Inflammatory macrophage (primary cell): Measurements from ENCODE around the gene NKAIN2.

Source experiments
- DNase-seq, 2 donors: peaks; one replicate each; pipeline ENCODE4 v3.0.0-alpha.2; 2020 to 2022

The NKAIN2 gene

DNA sequence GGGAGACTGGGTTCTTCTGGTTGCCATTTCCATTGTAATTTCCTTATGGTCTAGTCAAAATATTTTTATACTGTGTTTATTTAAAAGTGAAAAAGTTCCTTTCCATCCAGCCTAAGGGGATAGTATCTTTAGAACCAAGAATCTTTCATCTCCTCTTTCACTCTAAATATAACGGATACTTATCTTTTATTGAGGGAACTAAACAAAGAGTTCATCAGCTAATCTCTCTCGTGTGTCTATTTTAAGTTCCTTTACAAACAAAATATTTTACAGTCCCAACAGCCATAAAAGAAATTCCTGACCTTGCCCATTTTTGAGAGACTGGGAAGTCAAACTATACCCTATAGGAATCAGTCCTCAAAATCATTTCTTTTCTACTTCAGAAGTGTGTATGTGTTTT lies 232.7 kb downstream of the NKAIN2 start:
- no peak for DNase-seq

DNA sequence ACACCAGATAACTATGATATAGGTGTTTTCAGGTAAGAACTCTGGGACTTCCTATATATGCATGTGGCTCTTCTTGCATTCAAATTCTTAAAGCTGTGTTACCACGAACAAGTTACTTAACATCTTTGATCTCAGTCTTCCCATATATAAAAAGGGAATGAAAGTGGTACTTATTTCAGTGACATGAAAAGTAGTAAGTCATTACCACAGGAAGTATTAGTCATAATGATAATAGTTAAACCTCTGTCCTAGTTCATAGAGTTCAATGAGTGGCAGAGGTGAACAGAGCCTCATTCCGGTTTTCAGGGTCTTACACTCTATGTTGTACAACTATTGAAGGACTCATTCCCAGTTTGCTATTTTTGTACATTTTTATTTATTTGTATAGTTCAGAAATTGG lies 237.0 kb downstream of the NKAIN2 start:
- peak in 1 of 2 donors; percentile 4 for DNase-seq

DNA sequence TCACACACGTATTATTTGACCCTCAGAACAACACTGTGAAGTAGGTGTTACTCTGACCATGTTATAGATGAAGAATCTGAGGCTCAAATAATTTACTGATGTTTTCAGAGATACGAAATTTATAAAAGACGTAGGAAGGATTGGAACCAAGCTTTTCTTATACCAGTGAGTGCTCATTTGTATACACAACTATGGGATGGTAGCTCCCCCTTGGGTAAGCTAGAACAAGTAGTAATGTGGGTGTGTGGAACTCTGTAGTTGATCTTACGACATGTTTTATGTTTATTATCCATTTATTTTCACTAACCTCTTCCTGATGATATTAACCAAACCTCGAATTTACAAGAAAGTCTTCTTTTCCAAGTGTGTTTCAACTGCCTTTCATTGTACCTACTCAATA lies 248.5 kb downstream of the NKAIN2 start:
- DNase-seq = no peak

DNA sequence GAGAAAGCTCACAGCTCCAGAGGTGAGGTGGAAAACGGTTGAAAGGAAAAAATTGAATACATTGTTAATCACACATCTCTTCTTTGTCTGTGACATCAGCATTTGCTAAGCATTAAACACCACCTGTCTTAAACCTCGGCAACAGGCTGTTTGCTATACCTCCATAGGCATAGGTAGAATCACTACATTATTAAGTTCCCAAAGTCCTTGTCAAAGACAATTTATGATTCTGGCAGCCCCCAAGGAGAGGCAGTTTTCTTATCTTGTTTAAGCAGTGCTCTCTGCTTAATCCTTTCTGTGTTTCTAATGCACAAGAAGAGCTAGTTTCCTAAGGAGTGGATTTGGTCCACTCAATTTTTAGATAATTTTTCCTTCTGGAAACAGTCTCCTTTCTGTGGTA lies 249.7 kb downstream of the NKAIN2 start:
- DNase-seq = no peak

DNA sequence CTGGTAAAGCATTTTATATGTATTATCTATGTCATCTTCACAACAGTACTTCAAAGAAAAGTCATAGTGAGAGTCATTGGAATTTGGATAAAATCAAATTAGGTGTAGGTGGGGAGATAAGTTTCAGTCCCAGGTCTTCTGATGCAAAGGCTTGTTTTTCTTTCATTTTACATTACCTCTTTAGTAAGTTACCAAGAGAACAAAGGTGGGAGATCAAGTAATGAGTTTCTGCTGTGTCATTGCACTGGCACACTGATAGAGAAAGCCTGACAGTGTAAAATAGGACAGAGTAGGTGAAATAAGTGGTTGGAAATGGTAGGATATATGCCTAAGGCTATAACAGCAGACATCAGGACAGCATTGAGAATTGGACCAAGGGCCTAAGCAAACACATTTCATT lies 250.4 kb downstream of the NKAIN2 start:
- no peak for DNase-seq

DNA sequence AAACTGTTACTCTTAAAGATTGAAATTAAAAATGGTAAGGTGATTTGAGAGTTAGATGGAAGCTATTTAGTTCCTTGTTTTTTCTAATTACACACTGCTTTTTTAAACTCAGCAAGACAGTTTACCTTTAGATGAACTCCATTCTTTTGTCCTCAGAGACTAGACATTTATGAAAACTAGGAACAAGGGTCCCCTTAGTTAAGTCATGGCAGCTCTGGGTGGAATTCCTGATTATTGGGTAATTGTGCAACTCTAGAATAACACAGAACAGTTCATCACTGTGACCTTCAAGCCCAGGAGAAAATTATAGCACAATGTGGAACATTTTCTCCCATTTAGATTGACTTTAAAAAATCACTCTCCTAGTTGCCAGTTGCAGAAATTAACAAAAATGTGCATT lies 251.7 kb downstream of the NKAIN2 start:
- no peak for DNase-seq

DNA sequence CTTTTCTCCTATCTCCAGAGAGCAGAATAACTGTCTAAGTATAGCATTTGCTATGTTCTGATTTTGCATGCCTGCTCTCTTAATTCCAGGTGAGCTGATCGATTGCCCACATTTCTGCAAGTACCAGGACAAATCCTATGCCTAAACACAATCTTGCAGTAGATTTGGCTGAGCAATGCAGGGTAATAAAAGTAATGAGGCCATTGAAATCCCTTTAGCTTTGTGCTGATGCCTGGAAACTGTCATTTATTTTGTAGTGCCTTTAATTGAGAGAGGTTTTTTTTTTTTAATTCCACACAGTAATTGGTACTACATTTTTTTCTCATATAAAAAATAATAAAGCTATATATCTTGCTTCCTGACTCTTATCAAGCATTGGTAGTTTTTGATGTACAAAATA lies 252.3 kb downstream of the NKAIN2 start:
- no peak for DNase-seq

DNA sequence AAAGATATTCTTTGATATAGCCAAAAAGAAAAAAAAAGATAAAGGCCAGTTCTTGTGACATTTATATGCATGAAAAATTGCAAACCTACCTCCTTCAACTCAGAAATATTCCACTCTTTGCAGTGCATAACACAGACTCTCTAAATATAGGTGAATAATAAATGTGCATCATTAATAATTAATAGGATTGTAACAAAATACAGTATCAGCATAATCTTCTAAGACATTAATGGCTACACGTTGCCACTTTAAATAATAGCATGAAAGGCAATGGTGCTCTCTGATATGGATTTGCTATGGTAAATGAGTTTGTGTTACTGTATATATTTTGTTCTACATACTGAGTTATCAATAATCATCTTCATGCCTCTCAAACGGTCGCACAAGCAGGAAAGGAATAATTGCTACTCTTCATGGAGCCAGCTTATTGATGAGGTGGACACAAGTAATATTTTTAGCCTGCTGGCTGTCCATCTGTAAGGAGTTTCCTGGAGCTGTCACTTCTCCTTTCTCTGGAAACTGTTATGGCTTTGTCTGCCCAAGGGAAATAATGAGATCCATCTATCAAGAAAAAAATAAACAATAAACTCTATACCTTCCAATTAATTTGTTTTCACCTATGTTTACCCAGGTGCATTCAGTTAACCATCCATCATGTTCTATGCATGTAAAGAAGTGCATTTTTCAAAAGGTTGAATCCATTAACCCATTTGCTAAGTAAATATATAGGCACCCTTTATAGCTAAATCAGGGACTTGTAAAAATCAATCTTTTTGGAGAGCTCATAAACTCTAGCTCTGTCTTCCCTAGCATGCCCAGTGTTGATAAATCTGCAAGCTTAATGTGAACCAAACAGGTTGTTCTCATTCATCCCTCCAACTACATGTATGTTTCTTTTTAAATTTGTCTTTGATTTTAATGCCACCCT lies 253.0 kb downstream of the NKAIN2 start:
- no peak for DNase-seq

DNA sequence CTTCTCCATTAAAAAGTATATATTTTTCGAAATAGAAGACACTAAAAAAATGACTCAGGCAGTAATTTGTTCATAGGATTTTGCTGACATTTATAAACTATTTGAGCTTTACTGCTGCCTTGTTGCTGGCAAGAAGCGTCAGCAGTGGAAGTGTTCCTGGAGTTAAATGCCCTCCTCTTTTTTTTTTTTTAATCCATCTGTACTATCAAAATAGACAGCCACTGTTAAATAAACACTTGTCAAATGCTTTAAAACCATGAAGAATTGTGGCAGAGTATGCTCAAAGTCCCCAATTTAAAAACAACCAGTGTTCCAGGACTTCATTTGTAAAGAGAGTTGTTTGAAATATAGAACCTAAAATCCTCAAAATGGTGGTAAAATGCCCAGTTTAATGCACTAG lies 253.8 kb downstream of the NKAIN2 start:
- no peak for DNase-seq

DNA sequence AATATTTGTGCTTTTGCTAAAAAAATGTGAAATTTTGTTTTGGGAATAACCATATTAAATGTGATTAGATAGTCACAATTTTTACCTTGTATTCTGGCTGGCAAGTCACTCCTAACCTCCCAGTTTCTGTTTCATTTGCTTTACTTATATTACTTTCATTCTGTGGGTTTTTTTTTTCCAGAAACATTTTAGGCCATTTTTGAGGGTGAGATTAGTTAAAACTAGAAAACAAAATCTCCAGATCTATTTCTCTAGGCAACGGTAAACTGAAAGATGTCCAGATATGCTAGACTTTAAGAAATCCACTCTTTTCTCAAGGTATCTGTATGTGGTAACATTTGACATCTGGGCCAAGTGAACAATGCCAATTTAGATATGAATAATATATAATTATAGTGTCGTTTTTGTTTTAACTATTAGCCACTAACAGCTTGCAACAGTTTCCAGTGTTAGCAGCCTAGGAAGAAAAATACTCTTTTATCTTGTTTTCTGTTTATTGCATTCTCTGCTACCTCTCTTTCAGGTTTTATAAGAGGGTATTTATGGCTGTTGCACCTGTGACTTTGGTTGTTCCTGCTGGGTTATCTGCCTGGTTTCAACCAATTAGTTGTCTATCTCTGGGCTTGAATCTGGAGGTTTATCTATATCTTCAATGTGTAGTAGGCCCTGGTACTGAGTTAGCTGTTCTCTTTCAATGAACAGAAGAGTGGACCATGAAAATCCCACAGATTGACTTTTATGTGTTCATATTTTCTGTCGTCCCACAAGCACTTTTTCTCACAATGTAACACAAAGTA lies 260.9 kb downstream of the NKAIN2 start:
- no peak for DNase-seq

DNA sequence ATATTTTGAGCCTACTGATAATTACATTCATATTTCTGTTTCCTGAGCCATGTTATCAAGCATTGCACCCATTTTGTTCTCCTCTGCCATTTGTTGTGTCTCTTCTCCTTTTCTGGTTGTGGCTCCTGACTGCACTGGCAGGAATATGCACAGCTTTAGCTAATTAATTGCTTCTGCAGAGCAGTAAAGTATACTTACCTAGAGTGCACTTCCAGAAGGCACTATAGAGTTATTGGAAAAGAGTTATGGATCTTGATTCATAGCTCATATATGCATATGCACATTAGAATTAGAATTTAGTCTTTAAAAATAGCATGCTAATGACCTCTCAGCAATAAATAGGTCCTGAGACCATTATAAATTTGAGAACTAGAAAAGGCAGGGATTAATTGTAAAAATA lies 262.6 kb downstream of the NKAIN2 start:
- no peak for DNase-seq

DNA sequence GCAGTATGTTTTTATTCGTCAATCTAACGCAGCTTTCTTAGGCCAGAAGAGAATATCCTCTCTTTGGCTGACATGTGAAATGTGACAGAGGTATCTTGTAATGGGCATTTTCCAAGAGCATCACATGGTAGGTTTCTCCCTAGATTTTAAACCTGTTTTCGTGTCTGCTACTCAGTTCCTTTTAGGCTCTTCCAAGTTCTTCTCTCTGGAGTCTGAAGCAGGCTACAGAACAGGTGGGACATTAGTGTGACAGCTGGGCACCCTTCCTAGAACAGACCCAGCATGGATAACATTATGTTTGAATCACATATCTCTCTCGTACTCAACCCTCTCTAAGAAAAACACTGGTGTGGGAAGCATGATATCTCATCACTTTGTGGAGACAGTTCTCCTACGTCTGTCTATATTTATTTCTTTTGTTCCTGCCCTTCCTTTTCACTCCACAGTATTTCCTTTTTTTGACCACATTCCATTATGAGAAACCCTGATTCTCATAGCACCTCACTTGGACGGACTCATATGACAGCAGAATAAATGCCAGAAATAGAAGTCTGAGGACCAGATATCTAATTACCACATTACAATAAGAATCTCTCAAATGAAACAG lies 263.4 kb downstream of the NKAIN2 start:
- DNase-seq = no peak

DNA sequence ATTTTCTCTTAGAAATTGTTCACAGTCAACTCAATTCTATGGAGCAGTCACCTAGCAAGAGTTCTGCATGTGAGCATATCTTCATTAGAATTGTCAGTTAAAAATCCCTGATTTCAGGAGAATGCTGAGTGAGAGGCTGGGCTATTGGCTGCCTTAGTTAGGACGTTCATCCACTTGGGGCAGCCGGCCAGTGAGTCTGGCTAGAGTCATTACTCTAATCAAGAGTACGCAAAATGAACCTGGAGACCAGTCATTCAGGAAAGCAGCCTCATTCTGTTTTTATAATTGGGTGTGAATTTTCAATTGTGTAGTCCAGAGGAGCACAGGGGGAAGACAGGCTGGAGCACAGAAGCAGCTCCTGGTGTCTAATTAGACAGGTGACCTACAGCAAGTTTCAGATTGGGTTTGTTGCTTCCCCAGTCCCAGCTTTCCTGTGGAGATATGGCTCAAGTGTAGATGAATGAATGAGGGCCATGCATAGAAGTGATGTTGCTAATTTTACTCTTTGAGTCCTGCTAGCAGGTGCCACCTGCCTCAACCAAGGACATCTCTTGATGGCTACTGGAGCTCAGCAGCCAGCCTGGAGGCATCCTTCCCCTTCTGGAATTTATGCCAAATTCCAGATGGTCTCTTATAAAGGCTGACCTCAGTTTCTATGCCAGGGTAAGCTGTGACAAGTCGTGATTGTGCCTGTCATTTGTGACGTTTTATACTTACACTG lies 265.7 kb downstream of the NKAIN2 start:
- DNase-seq = no peak

DNA sequence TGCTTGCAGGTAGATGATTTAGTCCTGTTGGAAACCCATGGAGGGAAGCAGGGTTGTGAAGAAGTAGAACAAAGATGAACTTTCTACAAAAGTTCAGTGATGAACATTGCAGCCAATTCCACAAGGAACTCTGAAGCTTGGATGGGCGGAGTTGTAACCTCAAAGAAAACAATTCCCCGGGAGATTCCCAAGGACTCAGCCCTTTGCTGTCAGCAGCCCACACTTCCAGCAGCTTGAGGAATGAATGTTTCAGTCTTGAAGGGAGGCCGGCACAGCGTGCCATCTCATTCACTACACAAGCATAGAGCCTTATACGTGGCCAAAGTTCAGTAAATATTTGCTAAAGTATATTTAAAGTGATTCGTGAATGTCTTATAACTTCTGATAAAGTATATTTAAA lies 269.4 kb downstream of the NKAIN2 start:
- no peak for DNase-seq

DNA sequence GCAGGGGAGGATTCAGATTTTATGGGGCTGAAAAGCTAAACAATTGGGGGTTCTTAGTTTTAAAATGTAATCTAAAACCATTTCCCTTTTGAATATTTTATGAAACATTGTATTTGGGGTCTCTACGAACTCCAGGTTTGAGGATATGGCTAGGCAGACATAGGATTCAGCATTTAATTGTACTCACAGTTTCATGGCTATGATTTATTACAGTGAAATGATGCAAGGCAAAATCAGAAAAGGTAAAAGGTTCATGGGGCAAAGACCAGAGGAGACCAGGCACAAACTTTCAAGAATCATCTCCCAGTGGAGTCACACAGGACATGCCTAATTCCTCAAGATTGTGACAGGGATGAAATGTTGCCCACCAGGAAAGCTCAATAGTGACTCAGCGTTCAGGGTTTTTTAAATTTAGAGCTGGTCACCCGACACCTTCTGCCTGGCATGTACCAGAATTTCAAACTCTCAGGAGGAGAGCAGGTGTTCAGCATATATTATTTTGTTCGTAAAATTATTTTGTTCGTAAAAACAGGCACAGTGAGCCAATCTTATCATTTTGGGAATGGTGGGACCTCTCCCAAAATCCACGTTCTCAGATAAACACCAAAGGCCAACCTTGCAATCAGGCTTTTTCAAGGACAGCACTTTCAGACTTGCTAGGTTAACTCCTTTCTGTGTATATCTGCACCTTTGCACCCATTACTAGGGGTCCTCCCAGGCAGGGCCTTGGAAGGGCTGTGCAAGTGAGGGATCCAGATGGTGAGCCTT lies 270.3 kb downstream of the NKAIN2 start:
- DNase-seq = no peak

DNA sequence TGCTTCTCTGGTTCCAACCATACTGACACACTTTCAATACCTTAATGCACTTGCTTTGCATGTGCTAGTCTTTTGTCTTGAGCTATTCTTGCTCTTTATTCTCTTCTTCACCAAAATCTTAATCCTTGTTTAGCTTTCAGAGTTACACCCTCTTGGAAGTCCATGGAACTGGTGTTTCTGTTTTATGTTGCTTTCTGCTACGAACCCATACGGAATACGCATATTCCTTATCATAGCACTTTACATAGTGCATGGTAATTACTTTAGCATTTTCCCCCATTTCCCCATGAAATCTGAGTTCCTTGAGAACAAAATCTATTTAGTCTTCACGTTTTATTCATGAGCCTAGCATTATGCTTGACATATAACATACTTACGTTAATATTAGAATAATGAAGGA lies 270.9 kb downstream of the NKAIN2 start:
- no peak for DNase-seq

DNA sequence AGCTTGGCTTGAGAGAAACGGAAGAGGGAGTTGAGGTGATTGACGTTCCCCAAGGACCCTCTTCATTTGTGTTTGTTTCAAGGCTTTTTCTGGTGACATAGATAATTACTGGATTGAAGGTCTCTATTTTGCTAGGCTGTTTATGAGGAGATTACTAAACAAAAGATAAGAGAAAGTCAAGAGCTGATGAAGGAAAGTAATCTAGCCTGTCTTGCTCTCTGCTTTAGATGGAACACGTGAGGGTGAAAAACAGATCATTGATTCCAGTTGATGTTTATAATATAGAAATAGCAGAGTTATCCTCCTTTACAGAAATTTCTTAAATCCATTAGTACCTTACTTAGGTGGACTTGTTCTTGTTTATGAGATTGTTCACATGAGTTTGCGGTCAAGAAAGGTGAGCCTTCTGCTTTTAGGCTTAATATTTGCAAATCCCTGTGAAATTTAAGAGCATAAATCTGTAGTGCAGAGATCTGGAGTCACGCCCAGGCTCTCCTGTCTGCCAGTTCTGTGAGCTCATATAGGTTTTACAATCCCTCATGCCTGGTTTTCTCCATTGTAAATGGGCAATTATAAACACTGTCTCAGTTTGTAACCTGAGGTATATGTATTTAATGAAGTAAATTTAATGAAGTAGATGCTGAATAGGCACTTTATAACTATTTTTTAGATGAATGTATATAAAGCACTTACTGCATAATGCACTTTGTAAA lies 272.8 kb downstream of the NKAIN2 start:
- no peak for DNase-seq

DNA sequence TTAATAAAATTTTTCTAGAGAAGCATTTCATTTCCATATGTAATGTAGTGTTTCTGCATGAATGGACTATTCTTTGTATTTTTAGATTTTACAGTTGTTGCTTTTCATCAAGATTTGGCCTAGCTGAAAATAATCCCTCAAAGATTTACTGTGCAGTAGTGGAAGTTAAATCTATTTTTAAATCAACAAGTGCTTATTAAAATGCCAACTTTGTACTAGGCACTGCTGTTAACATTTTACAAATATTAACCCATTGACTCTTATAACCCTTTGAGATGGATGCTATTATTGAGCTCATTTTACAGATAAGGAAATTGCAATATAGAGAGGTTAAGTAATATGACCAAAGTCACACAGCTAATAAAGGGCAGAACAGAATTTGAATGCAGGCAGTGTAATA lies 274.5 kb downstream of the NKAIN2 start:
- no peak for DNase-seq

DNA sequence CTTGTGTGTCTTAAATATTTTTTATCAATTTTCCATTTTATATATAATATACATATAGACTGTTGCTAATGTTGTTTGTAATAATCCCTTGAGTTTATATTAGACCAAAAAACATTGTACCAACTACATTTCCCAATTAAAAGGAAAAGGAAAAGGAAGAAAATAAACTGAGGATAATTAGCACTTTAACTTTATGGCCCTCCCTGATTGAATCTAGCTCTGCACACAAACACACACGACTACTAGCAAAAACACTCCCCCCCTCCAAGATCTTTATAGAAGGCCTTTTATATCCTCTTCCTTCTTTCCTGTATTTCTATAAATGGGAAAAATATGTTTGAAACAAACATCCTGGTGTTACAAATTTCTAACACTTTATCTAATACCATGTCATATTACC lies 276.8 kb downstream of the NKAIN2 start:
- DNase-seq = no peak

DNA sequence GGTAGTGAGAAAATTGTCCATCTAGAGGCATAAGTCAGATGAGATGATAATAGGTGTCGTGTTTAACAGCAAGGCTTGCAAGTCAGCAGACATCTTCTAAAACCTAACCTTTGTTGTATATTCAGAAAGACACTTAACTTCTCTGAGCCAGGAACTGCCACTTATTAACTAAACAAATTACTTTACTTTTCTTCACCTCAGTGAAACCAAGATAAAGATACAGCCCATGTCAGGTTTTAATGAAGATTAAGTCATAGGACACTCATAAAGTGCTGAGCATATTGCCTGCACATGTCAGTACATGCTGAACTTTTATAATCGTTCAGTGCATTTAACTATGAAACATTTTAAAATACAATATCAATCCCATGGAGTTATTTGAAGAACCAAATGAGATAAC lies 286.8 kb downstream of the NKAIN2 start:
- DNase-seq = no peak

DNA sequence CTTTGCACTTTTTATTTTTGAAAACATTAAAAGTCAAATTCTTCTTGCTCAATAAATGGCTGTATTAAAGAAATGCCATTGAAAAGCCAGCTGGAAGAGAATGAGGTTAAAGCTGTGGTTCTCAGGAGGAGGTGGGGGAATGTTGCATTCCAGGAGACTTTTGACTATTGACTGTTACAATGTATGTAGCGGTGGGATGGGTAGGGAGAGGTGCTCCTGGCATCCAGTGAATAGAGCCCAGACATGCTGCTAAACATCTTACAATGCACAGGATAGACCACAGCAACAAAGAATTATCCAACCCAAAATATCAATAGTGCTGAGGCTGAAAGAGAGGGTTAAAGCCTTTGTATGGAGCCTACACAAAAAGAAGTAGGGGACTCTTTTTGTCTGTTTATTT lies 295.9 kb downstream of the NKAIN2 start:
- DNase-seq = no peak
